K562 (cell line): Measurements from ENCODE around the gene NACC1. TPM values are rescaled to one million over a fixed set of nuclear protein-coding genes. Genes with fewer than 3 reads are reported as not detected.
A peak's percentile ranks its signal among the peaks of the same experiment; 100 is the strongest.

Experiments
- BCLAF1 ChIP-seq, 2 experiments: fragments of 450-650 bp in 1 of 2; IDR thresholded peaks; 2 replicates each; pipeline ENCODE4 v1.6.1; 2011 to 2017; ENCODE audit warnings: low read depth in 2 of 2, antibody characterized with exemption in 1 of 2, borderline replicate concordance in 1 of 2, low read length in 1 of 2, mild to moderate bottlenecking in 1 of 2, mixed read lengths in 1 of 2; ENCODE audit not compliant: control insufficient read depth in 1 of 2
- CTBP1 ChIP-seq: fragments of 450-650 bp; IDR thresholded peaks from 2 replicates; pipeline ENCODE4 v1.6.1; 2016; ENCODE audit warnings: borderline replicate concordance
- ESRRA ChIP-seq: fragments of 450-650 bp; IDR thresholded peaks from 2 replicates; pipeline ENCODE4 v1.6.1; 2014; ENCODE audit warnings: low read depth, mild to moderate bottlenecking, moderate library complexity, borderline replicate concordance
- ESRRB ChIP-seq: fragments of 250-450 bp; sonication (Bioruptor Pico); IDR thresholded peaks from 2 replicates; pipeline ENCODE4 v1.5.0; 2020; ENCODE audit warnings: mild to moderate bottlenecking, moderate library complexity, borderline replicate concordance
- EZH2 ChIP-seq: IDR thresholded peaks from 2 replicates; pipeline ENCODE4 v1.6.1; 2012; ENCODE audit warnings: low read depth, mild to moderate bottlenecking, inconsistent platforms, low read length, borderline replicate concordance
- FIP1L1 ChIP-seq: fragments of 200-400 bp; formaldehyde crosslinking; IDR thresholded peaks from 2 replicates; pipeline ENCODE4 v1.6.1; 2018; ENCODE audit warnings: mild to moderate bottlenecking, low read depth, low read length; ENCODE audit not compliant: poor library complexity, severe bottlenecking
- FOXA3 ChIP-seq, 2 experiments: fragments of 450-650 bp in 1 of 2; sonication (generic) in 1 of 2; formaldehyde crosslinking; IDR thresholded peaks in 1 of 2; conservative IDR thresholded peaks in 1 of 2; 2 replicates each; pipeline versions ENCODE4 v1.4.0 to v1.8.0; 2020 to 2022; ENCODE audit warnings: mild to moderate bottlenecking in 2 of 2, missing genetic modification reagents in 1 of 2
- HIVEP1 ChIP-seq: fragments of 250-450 bp; sonication (Bioruptor Pico); IDR thresholded peaks from 2 replicates; pipeline ENCODE4 v1.4.0; 2020; ENCODE audit warnings: mild to moderate bottlenecking
- KLF6 ChIP-seq: fragments of 250-450 bp; sonication (Bioruptor Pico); IDR thresholded peaks from 2 replicates; pipeline ENCODE4 v1.4.0; 2020; ENCODE audit warnings: mild to moderate bottlenecking, moderate library complexity, borderline replicate concordance
- LEF1 ChIP-seq: fragments of 450-650 bp; IDR thresholded peaks from 2 replicates; pipeline ENCODE4 v1.6.1; 2016; ENCODE audit warnings: mild to moderate bottlenecking
- MEIS2 ChIP-seq: fragments of 450-650 bp; IDR thresholded peaks from 2 replicates; pipeline ENCODE4 v1.6.1; 2014; ENCODE audit warnings: mild to moderate bottlenecking; ENCODE audit not compliant: partially characterized antibody
- MTA2 ChIP-seq: fragments of 450-650 bp; IDR thresholded peaks from 2 replicates; pipeline ENCODE4 v1.6.1; 2016; ENCODE audit warnings: low read depth
- NCOA2 ChIP-seq, 2 experiments: fragments of 450-650 bp; IDR thresholded peaks; 2 replicates each; pipeline ENCODE4 v1.6.1; 2018; ENCODE audit warnings: mild to moderate bottlenecking in 2 of 2, moderate library complexity in 1 of 2; ENCODE audit not compliant: partially characterized antibody in 2 of 2
- NFATC3 ChIP-seq: fragments of 450-650 bp; IDR thresholded peaks from 2 replicates; pipeline ENCODE4 v1.6.1; 2017; ENCODE audit warnings: mild to moderate bottlenecking
- PHF8 ChIP-seq: fragments of 200-600 bp; sonication (generic); IDR thresholded peaks from 2 replicates; pipeline ENCODE4 v1.6.1; 2012; ENCODE audit warnings: mixed run types, mild to moderate bottlenecking, inconsistent platforms, low read length, moderate library complexity, borderline replicate concordance
- POLR2A ChIP-seq: fragments of 450-650 bp; conservative IDR thresholded peaks from 2 replicates; pipeline ENCODE4 v1.6.1; 2016
- POLR3G ChIP-seq: IDR thresholded peaks from 2 replicates; pipeline ENCODE4 v1.6.1; 2011; ENCODE audit not compliant: insufficient read length, insufficient replicate concordance; ENCODE audit errors: extremely low read depth
- RBM39 ChIP-seq: fragments of 200-400 bp; formaldehyde crosslinking; optimal IDR thresholded peaks from 2 replicates; pipeline ENCODE3; 2018; ENCODE audit warnings: low read depth, low read length
- SMAD4 ChIP-seq: fragments of 250-450 bp; sonication (Bioruptor Pico); conservative IDR thresholded peaks from 2 replicates; pipeline ENCODE4 v1.8.0; 2021; ENCODE audit warnings: inconsistent platforms, mild to moderate bottlenecking, moderate library complexity
- STAT5A ChIP-seq: IDR thresholded peaks from 2 replicates; pipeline ENCODE4 v1.6.1; 2012; ENCODE audit warnings: low read length, inconsistent platforms, borderline replicate concordance
- polyA plus RNA-seq, 8 experiments: library from polyadenylated mRNA; depleted of rRNA in 4 of 8; stranded (reverse) in 5 of 8; unstranded in 3 of 8; fragments of >200 nt; fragmentation: Nextera tagmentation in 2 of 8; fragmentation: Illumina TruSeq in 1 of 8; extraction: Ambion mirVana in 2 of 8; extraction: Trizol in 1 of 8; gene quantifications; 2 replicates each; pipeline versions ENCODE4 v1.2.1 to v1.2.3, GENCODE V29; 2011 to 2014; ENCODE audit warnings: inconsistent platforms in 1 of 8, missing spikeins in 1 of 8
- total RNA-seq, 7 experiments: library from RNA; depleted of rRNA in 6 of 7; stranded (reverse); fragments of >200 nt in 6 of 7; fragmentation: Illumina TruSeq in 2 of 7; extraction: Trizol in 2 of 7; gene quantifications; 2 replicates each; pipeline versions ENCODE4 v1.2.1 to v1.2.3, GENCODE V29; 2011 to 2021; ENCODE audit warnings: low replicate concordance in 1 of 7
- TF ChIP-seq, protein P1 (sequence below): sonication (generic); formaldehyde crosslinking; IDR thresholded peaks from 2 replicates; pipeline ENCODE4 v1.8.1; 2023; ENCODE audit warnings: mild to moderate bottlenecking, missing genetic modification reagents

The NACC1 gene
- total and polyA plus RNA-seq, 9 of the 15 experiments (the other 6 are each of a cell fraction or from before 2014, with no cell fraction given) = 0.04 to 96.6 (median 25.8) TPM

DNA sequence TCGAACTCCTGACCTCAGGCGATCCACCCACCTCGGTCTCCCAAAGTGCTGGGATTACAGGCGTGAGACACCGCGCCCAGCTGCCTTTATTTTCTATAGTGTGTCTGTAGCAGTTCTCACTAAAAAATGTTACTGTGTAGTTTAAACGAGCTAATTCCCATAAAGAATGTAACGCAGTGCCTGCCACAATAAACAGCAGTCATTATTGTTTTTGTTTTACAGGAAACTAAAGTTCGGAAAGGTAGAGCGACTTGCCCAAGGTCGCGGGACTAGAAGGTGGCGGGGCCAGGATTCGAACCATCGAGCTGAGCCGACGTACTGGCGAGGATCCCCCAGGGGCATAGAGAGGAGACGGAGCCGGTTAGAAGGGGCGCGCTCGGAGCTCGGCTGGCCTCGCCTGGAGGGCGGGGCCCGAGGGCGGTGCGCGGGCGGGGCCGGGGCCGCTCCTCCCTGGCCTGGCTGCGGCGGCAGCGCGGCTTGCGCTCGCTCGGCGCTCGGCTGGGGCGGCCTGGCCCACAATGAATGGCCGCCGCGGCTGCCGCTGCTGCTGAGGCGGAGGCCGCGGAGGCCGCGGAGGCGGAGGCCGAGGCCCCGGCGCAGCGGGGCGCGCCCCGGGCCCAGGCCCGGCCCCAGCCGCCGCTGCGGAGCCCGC is at the start of gene NACC1 (continued):
- TF ChIP-seq POLR3G = no peak
- TF ChIP-seq ESRRA = peak; percentile 77
- no peak for TF ChIP-seq KLF6
- TF ChIP-seq PHF8 = no peak
- TF ChIP-seq FOXA3 (CRISPR knock-in tag; conservative IDR thresholded peaks at IDR 0.05 in 1 of 2, IDR thresholded peaks at IDR 0.05 in 1 of 2) = no peak
- 0 out of 2 replicates have a peak, but pooled peaks have one; percentile 49 for TF ChIP-seq SMAD4
- TF ChIP-seq RBM39 = no peak
- TF ChIP-seq ESRRB (CRISPR knock-in tag) = no peak
- TF ChIP-seq, protein P1, sequence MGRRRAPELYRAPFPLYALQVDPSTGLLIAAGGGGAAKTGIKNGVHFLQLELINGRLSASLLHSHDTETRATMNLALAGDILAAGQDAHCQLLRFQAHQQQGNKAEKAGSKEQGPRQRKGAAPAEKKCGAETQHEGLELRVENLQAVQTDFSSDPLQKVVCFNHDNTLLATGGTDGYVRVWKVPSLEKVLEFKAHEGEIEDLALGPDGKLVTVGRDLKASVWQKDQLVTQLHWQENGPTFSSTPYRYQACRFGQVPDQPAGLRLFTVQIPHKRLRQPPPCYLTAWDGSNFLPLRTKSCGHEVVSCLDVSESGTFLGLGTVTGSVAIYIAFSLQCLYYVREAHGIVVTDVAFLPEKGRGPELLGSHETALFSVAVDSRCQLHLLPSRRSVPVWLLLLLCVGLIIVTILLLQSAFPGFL (CRISPR knock-in tag) = no peak
- no peak for TF ChIP-seq MTA2
- TF ChIP-seq HIVEP1 (CRISPR knock-in tag) = no peak
- TF ChIP-seq NFATC3 = no peak
- TF ChIP-seq EZH2 = no peak
- no peak for TF ChIP-seq NCOA2 (IDR thresholded peaks at IDR 0.05; ENCODE audit: partially characterized antibody in 2 of 2)
- TF ChIP-seq BCLAF1 (IDR thresholded peaks at IDR 0.05; ENCODE audit: borderline replicate concordance in 1 of 2, control insufficient read depth in 1 of 2, low read depth in 2 of 2, low read length in 1 of 2) = peak in 1 of 2 experiments; percentile 68; a peak in 1 of 4 replicates
- no peak for TF ChIP-seq FIP1L1
- TF ChIP-seq STAT5A = no peak
- TF ChIP-seq CTBP1 = peak; percentile 47; the same call in 1 of the 2 replicates
- no peak for TF ChIP-seq MEIS2
- TF ChIP-seq POLR2A = no peak; the same call in 1 of the 2 replicates
- no peak for TF ChIP-seq LEF1
